Breast epithelium (tissue), 3 donors: ENCODE data around the gene THOC6.

Experiments
- CTCF ChIP-seq, 3 donors: fragments of 450-650 bp; IDR thresholded peaks; one replicate each; pipeline ENCODE4 v1.5.1; 2016 to 2017; ENCODE audit warnings: antibody characterized with exemption in 3 of 3, mild to moderate bottlenecking in 3 of 3, moderate library complexity in 3 of 3
- POLR2A ChIP-seq: fragments of 450-650 bp; IDR thresholded peaks from one replicate; pipeline ENCODE4 v1.6.1; 2016; ENCODE audit warnings: antibody characterized with exemption, mild to moderate bottlenecking, moderate library complexity
- POLR2AphosphoS5 ChIP-seq, 3 donors: sonication (generic); formaldehyde crosslinking; IDR thresholded peaks; one replicate each; pipeline ENCODE4 v1.6.1; 2017; ENCODE audit warnings: antibody characterized with exemption in 3 of 3

GRCh38 chr16:2983706-2984136 is 40.1 kb upstream of the THOC6 start:
- TF ChIP-seq CTCF (IDR thresholded peaks at IDR 0.05) (peak; percentile 58 to 86 (median 71)), POLR2AphosphoS5 (IDR thresholded peaks at IDR 0.05) (no peak), POLR2A (no peak)
